ENCODE data around the gene CLDN4.

Gene CLDN4

DNA sequence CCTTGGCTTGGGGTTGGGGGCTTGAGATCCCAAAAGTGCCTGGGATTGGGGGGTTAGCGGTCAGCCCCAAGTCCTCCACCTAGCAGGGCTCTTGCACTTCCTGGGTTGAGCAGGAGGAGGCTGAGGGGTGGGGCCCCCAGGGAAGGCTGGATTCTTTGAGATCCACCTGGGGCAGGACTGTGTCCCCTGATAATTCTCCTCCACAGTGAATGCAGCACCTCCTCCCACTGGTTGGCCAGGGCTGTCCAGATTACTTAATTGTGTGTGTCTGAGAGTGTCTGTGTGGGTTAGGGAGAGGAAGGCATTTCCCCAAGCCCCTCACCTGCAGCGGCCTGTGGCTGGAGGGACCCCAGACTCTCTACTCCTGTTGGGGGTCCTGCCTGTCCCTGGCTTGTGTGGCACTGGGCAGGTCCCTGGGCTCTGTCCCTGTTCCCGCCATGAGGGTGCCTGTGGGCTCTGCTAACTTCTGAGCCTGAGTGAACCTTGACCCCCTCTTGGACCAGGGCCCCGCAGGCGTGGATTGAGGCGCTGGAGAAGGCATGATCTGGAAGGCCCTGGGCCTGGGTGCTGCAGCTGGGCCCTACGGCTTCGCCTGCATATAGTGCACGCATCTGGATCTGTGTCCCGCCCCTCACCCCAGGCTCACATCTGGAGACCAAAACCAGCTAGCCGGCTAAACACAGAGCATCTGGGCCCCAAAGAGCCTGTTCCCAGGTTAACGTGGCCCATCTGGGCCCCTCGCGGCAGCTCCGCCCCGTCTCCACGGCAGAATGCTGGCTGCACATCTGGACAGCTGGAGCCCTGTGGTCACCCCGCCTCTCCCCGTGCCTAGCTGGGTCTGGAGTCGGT is 40.6 kb downstream of the CLDN4 start:
- no peak for DNase-seq (ENCODE audit: low read depth in 2 of 2, low spot score in 1 of 2)

DNA sequence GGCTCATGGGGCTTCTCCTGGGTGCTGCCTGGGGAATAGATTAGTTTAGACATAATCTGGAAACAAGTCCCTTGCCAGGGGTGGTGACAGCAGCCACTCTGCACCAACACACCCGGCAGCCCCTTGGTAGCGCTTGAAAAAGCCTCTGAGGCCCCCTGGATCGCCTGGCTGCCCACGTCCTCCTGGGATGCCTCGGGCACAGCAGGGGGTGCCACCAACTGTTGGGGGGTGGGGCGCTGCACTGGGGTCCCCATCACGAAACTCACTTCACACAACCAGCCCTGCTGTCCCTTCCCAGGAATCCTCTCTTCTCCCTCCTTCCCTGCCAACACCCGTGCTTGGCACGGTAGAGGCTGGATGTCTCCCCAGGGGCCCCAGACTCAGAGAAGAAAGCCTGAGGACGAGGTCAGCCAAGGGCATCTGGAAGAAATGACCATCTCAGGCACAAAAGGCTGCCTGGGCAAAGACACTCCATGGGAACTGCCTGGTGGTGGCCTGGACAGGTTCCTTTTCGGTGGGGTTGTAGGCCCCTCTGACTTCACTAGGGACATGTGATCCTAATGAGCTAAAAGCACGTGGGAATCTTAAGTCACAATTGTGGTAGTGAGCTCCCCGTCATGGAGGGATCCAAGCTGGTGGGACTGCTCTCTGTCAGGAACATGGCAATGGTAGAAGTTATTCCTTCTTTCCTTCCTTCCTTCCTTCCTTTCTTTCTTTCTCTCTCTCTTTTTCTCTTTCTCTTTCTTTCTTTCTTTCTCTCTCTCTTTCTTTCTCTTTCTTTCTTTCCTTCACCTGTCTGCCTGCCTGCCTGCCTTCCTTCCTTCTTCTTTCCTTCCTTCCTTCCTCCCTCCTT is 41.5 kb downstream of the CLDN4 start:
- no peak for DNase-seq (ENCODE audit: low read depth in 2 of 2, low spot score in 1 of 2)

GRCh38 chr7:73876361-73876760 is 45.6 kb downstream of the CLDN4 start:
- DNase-seq (ENCODE audit: low read depth in 2 of 2, low spot score in 1 of 2), result no peak

GRCh38 chr7:73876973-73877372 is 46.2 kb downstream of the CLDN4 start:
- no peak for DNase-seq (ENCODE audit: low read depth in 2 of 2, low spot score in 1 of 2)

DNA sequence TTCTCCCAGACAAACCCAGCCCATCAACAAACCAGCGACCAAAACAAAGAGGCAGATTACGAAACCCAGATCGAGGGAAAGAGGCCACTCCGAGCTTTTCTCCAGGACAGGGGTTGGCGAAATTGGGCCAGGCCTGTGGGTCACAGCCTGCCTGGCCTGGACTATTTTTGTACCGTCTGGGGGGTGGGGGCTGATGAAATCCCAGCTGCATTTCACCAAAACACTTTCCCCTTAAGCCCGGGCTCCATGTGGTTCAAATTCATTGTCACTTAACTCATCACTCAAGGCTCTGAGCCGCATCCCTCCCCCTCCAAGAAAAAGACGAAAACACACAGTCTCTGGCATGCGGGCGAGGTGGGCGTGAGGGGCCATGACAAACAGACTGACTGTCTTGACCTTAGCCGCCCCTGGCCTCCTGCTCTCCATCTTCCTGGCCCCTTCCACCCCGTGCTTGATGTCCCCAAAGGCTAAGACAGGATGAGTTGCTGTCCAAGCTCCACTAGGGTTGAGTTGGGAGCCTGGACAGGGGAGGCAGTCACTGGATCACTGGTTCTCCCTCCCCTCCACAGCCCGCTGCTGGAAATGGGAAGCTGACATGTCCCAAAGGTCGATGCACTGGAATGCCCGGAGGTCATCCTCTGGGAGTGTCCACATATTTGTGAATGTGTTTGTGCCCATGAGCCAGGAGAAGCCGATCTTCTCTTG is 49.3 kb downstream of the CLDN4 start:
- no peak for DNase-seq (ENCODE audit: low read depth in 2 of 2, low spot score in 1 of 2)

- DNase-seq (ENCODE audit: low read depth in 2 of 2, low spot score in 1 of 2), result no peak
Measured at GRCh38 chr7:73880755-73881328, 50.0 kb downstream of the CLDN4 start.

- DNase-seq (ENCODE audit: low read depth in 2 of 2, low spot score in 1 of 2), result no peak
Measured at GRCh38 chr7:73881352-73882046, 50.7 kb downstream of the CLDN4 start.

DNA sequence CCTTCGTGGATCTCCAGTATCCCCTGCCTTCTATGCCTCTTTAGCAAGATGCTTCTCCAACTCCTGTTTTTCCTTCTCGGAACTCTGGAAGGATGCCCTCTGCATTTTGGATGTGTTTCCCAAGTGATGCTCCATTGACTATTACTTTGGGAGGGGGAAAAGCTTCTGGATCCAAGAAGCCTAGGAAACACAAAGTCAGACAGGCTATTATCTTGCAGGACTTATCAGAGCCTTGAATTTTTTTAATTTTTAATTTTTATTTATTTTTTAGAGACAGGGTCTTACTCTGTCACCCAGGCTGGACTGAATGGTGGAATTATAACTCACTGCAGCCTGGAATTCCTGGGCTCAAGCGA is 51.2 kb downstream of the CLDN4 start:
- DNase-seq (ENCODE audit: low read depth in 2 of 2, low spot score in 1 of 2), result no peak

All from stimulated activated CD8-positive, alpha-beta memory T cell treated with anti-CD3 and anti-CD28 coated beads, Interleukin-4, amount 100 ng/mL, for 1 hour (primary cell).